SU-DHL-6 (cell line): ENCODE measurements around the gene VAMP3.

Source experiments
- H2AFZ ChIP-seq: fragments of 200-600 bp; sonication (generic); 2 replicates; pipeline ENCODE4 v1.6.1; 2014; ENCODE audit warnings: low read depth, mild to moderate bottlenecking, moderate library complexity, mixed read lengths, antibody characterized with exemption, low read length; ENCODE audit not compliant: severe bottlenecking
- H3F3A ChIP-seq: fragments of 200-600 bp; shearing (Covaris generic); 2 replicates; pipeline ENCODE4 v1.6.0; 2016; ENCODE audit warnings: antibody characterized with exemption, mild to moderate bottlenecking; ENCODE audit not compliant: insufficient read depth
- H3K27ac ChIP-seq: fragments of 200-600 bp; sonication (generic); 2 replicates; pipeline ENCODE4 v1.5.1; 2016; ENCODE audit warnings: low read depth, mild to moderate bottlenecking, low read length, moderate library complexity, mixed read lengths
- H3K27me3 ChIP-seq: fragments of 200-600 bp; sonication (generic), shearing (Covaris generic); 2 replicates; pipeline ENCODE4 v1.6.0; 2014; ENCODE audit warnings: mild to moderate bottlenecking, low read length
- H3K36me3 ChIP-seq: fragments of 200-600 bp; sonication (generic); 2 replicates; pipeline ENCODE4 v1.6.1; 2014; ENCODE audit warnings: mild to moderate bottlenecking, low read length, mixed read lengths
- H3K4me2 ChIP-seq: fragments of 300-600, 200-600 bp; shearing (Covaris generic), sonication (generic); 2 replicates; pipeline ENCODE4 v1.6.0; 2014; ENCODE audit warnings: low read length, low read depth, mild to moderate bottlenecking; ENCODE audit not compliant: poor library complexity, severe bottlenecking
- H3K4me3 ChIP-seq: fragments of 200-600 bp; sonication (generic); 2 replicates; pipeline ENCODE4 v1.5.1; 2014; ENCODE audit warnings: antibody characterized with exemption, low read length, mild to moderate bottlenecking, mixed read lengths; ENCODE audit not compliant: insufficient read depth, poor library complexity, severe bottlenecking
- H3K79me2 ChIP-seq: fragments of 200-600 bp; sonication (generic); 2 replicates; pipeline ENCODE4 v1.6.1; 2014; ENCODE audit warnings: mild to moderate bottlenecking, low read length, moderate library complexity; ENCODE audit not compliant: insufficient read depth
- H3K9ac ChIP-seq: fragments of 200-600 bp; sonication (generic); 2 replicates; pipeline ENCODE4 v1.7.0; 2014; ENCODE audit warnings: mild to moderate bottlenecking, low read length
- H3K9me2 ChIP-seq: fragments of 200-600 bp; sonication (generic); replicated peaks from 2 replicates; pipeline ENCODE4 v1.6.1; 2014; ENCODE audit warnings: low read length; ENCODE audit not compliant: insufficient read depth
- H3K9me3 ChIP-seq: fragments of 200-600 bp; sonication (generic); 2 replicates; pipeline ENCODE4 v1.6.1; 2014; ENCODE audit warnings: low read length, mixed read lengths; ENCODE audit not compliant: insufficient read depth
- H4K20me1 ChIP-seq: fragments of 200-600 bp; sonication (generic); 2 replicates; pipeline ENCODE4 v1.6.1; 2014; ENCODE audit warnings: low read depth, mild to moderate bottlenecking, antibody characterized with exemption, low read length, moderate library complexity, mixed read lengths
- CTCF ChIP-seq: fragments of 200-600 bp; sonication (generic); IDR thresholded peaks from one replicate; pipeline ENCODE4 v1.5.1; 2017; ENCODE audit warnings: antibody characterized with exemption, mild to moderate bottlenecking, low read length, moderate library complexity; ENCODE audit not compliant: insufficient read depth, poor library complexity, severe bottlenecking
- EZH2phosphoT487 ChIP-seq: fragments of 200-600 bp; sonication (generic), shearing (Covaris generic); conservative IDR thresholded peaks from 2 replicates; pipeline ENCODE4 v1.6.1; 2018; ENCODE audit warnings: mild to moderate bottlenecking, antibody characterized with exemption, low read length, moderate library complexity, mixed read lengths

VAMP3 gene

GRCh38 chr1:7810395-7810794, 39.3 kb downstream of the VAMP3 start:
- no peaks in the 10 kb centered on the region for H3K27me3 ChIP-seq
- H3K4me3 ChIP-seq: no peak overlapping the region
- H4K20me1 ChIP-seq: no peaks in the 10 kb centered on the region
- H3K79me2 ChIP-seq: no peaks in the 10 kb centered on the region
- no peaks in the 10 kb centered on the region for H3K9me2 ChIP-seq
- no peak overlapping the region for H3K4me2 ChIP-seq
- no peak overlapping the region for H3K27ac ChIP-seq
- H3K9me3 ChIP-seq: peaks cover 13% of the 10 kb centered on the region; the same call in 1 of the 2 replicates
- TF ChIP-seq CTCF (no peak), EZH2phosphoT487 (no peak)
- H3F3A ChIP-seq: no peaks in the 10 kb centered on the region
- H3K36me3 ChIP-seq: peaks cover 12% of the 10 kb centered on the region; the same call in 1 of the 2 replicates
- no peak overlapping the region for H2AFZ ChIP-seq
- no peak overlapping the region for H3K9ac ChIP-seq

- H3K36me3 ChIP-seq: peaks cover 12% of the 10 kb centered on the region; the same call in 1 of the 2 replicates
- no peaks in the 10 kb centered on the region for H3K27me3 ChIP-seq
- H3K79me2 ChIP-seq: no peaks in the 10 kb centered on the region
- no peak overlapping the region for H3K4me3 ChIP-seq
- H3K9me3 ChIP-seq: peaks cover 13% of the 10 kb centered on the region; the same call in 1 of the 2 replicates
- H4K20me1 ChIP-seq: no peaks in the 10 kb centered on the region
- no peak overlapping the region for H3K9ac ChIP-seq
- no peak overlapping the region for H3K27ac ChIP-seq
- no peak for TF ChIP-seq EZH2phosphoT487
- no peak for TF ChIP-seq CTCF
- H3F3A ChIP-seq: no peaks in the 10 kb centered on the region
- no peak overlapping the region for H3K4me2 ChIP-seq
- H3K9me2 ChIP-seq: no peaks in the 10 kb centered on the region
- H2AFZ ChIP-seq: no peak overlapping the region
These were observed 40.4 kb downstream of the VAMP3 start for GRCh38 chr1:7811476-7811875.

- Histone ChIP-seq H3K79me2 (no peaks in the 10 kb centered on the region), H3K9me3 (peaks cover 13% of the 10 kb centered on the region; the same call in 1 of the 2 replicates), H3K36me3 (peaks cover 12% of the 10 kb centered on the region; the same call in 1 of the 2 replicates), H2AFZ (no peak overlapping the region), H3K4me3 (no peak overlapping the region), H4K20me1 (no peaks in the 10 kb centered on the region), H3K4me2 (no peak overlapping the region), H3F3A (no peaks in the 10 kb centered on the region), H3K27ac (no peak overlapping the region), H3K27me3 (no peaks in the 10 kb centered on the region), H3K9ac (no peak overlapping the region), H3K9me2 (no peaks in the 10 kb centered on the region)
- TF ChIP-seq CTCF (no peak), EZH2phosphoT487 (no peak)
These were observed 42.7 kb downstream of the VAMP3 start for GRCh38 chr1:7813677-7814373.
